ENCODE results near the gene MVB12A.

The MVB12A gene

DNA sequence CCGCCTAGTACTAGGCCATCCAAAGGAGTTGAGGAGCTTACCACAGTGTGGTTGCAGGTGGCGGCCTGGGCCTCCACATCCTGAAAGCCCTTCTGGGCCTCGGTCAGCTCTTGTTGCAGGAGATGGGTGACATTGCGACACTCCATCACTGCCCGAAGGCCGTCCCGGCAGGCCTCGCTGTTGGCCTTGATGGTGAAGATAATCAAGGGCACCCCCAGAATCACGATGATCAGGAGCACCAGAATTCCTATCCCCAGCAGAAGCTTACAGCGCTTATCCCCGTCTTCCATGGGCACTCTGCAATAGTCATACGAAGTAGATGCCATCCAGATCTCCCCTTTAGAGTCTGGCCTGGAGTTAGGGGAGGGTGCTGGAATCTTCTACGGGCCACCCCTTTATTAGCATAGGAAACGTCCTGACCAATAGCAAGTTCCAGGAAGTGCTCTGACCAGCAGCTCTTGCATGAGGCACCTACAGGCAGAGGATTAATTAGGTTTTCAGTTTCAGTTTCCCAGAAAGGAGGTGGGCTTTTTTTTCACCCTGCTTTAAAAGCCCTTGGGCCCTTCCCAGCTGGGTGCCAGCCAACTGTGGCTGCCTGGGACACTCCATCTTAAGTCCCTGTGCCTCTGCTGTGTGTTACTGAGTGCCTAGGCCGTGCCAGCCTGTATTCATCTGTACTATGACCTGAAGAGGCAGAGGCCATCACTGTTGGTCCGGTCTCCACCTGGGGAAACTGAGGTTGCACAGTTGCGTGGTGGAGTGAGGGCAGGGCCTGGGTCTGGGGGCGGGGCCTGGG, 14.4 kb upstream of the MVB12A start, which contains the start of gene BST2:
TSS of gene BST2 (minus strand) at position 381 of the 796 bp plus-strand sequence. CDS start at position 326, 55 bp downstream.
- DNase-seq, result no peak

DNA sequence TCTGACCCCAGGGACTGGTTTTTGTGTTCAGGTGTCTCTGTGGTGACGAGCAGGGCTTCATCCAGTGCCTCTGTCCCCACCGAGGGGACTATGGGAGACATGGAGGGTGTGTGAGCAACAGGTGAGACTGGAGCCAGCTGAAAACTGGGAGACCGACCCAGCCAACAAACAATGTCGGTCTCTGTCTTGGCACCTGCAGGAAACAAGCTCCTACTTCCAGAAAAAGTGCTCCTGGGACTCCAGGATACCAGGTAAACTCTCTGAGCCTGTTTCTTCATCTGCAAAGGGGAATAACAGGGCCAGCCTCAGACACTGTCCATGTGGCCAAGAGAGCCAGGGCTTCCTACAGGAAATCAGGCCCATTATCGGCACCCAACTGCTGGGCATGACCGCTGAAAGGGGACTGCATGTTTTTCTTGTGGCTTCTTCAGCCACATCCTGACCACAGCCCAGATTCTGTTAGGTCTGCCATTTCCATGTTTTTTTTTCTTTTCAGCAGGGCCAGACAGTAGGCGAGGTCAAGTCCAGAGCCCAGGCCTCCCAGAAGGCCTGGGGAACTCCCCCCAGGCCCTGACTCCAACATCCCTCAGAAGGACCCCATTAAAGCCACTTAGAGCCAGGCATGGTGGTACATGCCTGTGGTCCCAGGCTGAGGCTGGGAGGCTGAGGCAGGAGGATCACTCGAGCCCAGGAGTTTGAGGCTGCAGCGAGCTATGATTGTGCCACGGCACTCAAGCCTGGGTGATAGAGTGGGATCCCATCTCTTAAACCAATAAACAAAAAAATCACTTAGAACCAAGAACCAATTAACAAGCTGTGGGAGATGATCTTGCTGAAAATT, 13.6 kb upstream of the MVB12A start:
- DNase-seq, result no peak

DNA sequence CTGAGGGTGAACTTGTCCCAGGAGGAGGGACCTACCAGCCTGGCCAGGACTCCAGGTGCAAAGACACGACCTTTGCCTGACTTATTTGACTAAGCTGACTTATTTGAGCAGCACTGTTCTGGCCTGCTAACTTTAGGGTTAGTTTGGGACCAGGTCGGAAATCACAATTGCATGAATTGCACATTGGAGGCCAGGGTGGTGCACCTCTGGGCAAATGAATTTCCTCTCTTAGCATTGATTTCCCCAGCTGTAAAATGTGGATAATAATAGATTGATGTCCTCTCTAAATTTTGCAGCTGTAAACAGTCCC, 13.0 kb upstream of the MVB12A start:
- DNase-seq, result no peak

DNA sequence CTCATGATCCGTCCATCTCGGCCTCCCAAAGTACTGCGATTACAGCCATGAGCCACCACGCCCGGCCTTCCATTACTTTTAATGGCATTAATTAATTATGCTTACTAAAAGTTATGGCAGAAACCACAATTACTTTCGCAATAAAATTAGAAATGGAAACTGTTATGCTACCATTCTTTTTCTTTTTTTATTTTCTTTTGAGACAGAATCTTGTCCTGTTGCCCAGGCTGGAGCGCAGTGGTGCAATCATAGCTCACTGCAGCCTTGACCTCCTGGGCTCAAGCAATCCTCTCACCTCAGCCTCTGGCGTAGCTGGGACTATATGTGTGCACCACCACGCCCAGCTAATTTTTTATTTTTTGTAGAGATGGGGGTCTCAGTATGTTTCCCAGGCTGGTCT, 9.9 kb upstream of the MVB12A start:
- DNase-seq, result no peak

DNA sequence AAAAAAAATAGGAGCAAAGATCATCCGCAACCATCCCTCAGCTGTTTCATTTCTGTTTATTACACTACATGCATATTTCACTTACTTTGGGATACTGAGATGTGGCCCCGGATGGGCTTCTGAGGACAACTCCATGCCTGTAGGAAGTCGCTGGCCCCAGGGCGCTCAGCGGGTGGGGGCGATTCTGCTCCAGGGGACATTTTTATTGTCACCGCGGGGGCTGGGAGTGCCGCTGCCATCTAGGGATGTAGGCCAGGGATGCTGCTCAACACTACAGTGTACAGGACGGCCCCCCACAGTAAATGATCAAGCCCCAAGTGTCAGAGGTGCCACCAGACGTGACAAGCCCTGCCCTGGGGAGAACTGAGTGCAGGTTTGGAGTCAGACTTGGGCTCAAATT, 8.0 kb upstream of the MVB12A start:
- no peak for DNase-seq

DNA sequence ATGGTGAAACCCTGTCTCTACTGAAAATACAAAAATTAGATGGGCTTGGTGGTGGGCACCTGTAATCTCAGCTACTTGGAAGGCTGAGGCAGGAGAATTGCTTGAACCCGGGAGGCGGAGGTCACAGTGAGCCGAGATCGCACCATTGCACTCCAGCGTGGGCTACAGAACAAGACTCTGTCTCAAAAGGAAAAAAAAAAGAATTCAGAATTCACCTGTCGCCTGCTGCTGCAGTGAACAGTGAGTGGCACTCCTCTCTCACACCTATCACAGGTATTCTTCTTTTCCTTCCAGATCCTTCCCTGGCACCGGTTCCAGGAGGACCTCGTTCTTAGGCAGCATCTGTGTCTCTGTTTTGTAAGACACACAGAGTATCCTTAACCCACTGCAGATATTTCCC, 5.8 kb upstream of the MVB12A start:
- no peak for DNase-seq

DNA sequence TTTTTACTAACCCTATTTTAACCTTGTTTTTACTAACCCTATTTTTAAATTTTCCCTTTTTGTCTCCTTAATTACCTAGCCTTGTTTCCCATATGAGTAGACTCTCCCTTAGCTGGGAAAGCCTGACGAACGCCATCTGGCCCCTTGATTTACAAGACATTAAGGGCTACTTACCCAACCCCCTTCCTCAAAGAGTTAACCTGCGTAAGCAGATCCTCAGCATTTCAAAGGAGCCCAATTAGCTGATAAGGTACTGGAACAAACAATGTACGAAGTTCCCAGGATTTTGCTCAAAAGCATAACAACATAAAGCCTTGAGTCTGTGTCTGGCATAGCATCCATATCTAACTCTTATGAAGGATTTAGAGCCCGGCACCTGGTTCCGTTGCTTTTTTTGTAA, 4.7 kb upstream of the MVB12A start:
- no peak for DNase-seq

DNA sequence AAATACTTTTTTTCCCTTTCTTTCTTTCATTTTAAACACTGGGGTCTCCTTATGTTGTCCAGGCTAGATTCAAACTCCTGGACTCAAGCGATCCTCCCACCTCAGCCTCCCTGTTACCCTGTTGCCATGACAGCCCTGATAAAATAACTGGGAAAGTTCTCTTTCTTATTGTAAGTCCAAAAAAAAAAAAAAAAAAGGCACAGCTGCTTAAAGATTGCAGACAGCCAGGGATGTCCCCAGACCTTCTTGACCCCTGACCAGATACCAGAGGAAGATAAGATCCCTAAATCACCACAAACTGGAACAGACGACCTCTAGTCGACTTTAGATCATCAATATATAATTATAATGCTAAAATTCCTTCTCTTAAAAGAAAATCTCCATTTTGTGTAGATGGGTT, 1.1 kb upstream of the MVB12A start:
- DNase-seq, result no peak

DNA sequence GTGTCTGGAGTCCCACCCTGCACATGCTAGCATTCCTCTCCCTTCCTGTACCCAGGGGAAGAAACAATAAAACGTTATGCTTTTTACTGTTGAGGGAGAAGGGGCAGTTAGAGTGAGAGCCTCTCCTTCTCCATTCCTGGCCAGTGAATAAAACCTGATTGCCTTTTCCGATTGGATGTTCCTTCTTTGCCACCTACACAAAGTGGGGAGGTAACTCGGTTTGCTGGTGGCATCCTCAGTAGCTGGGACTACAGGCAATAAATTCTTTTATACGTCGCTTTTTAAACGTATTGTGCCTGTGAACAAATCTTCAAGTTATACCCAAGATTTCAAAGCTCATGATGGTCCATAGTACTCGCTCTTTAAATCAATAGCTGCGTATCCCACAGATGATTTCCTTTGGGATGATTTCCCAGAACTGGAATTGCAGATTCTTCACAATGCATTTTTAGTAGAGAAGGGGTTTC, 660 bp upstream of the MVB12A start:
- no peak for DNase-seq

DNA sequence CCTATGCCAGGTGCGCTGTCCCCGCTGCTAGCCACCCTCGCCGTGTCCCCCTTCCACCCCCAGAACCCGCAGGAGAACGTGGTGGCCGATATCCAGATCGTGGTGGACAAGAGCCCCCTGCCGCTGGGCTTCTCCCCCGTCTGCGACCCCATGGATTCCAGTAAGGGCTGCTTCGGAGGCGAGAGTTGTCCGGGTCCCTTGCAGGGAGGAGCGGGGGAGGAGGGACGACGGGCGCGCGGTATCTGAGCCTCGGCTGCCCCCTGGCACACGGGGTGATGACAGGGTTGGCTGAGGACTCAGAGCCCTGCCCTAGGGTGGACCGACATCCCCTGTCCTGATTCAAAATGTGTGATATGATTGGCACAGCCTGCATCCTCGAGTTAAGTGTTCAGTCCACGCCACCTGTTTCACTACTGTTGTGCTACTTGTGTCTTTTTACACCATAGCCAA, 653 bp downstream of the MVB12A start:
- DNase-seq, result no peak

DNA sequence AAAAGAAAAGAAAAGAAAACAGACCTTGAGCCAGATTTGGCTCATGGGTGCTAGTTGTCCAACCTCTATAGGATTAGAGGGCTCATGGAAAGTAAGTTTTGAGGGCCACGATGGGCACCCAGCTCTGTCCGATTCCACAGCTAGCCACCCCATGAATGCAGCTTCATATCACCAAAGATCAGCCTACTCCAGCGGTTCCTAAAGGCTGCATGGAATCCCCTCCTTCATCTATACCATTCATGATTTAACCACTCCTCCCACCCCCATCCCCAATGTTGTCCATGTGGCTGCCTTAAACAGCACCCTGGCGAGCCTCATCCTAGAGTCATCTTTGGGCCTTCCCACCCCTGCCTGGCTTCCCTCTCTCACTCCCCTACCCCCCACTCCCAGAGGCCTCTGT, 2.1 kb downstream of the MVB12A start:
- DNase-seq, result no peak

DNA sequence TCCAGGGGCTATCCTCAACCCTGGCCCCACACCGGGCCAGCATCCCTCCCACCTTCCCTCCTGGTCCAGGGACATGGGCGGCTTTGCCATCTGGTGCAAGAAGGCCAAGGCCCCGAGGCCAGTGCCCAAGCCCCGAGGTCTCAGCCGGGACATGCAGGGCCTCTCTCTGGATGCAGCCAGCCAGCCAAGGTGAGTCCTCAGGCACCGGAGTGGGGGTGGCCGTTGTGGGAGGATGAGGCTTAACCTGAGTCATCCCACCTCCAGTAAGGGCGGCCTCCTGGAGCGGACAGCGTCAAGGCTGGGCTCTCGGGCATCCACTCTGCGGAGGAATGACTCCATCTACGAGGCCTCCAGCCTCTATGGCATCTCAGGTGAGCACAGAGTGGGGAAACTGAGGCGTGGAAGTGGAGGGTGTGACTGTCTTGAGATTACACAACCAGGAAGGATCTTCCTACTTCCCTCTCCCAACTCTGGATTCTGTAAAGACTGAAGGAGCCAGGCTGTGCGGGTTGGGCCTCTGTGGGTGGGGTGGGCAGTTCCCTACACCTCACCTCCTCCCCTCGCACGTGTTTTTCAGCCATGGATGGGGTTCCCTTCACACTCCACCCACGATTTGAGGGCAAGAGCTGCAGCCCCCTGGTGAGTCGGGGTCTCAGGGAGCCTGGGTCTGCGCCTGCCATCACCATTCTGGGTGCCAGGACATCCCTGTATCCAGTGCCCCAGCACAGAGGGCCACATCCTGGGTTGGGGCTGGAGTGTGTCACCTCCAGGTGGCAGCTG, 3.8 kb downstream of the MVB12A start:
- no peak for DNase-seq

DNA sequence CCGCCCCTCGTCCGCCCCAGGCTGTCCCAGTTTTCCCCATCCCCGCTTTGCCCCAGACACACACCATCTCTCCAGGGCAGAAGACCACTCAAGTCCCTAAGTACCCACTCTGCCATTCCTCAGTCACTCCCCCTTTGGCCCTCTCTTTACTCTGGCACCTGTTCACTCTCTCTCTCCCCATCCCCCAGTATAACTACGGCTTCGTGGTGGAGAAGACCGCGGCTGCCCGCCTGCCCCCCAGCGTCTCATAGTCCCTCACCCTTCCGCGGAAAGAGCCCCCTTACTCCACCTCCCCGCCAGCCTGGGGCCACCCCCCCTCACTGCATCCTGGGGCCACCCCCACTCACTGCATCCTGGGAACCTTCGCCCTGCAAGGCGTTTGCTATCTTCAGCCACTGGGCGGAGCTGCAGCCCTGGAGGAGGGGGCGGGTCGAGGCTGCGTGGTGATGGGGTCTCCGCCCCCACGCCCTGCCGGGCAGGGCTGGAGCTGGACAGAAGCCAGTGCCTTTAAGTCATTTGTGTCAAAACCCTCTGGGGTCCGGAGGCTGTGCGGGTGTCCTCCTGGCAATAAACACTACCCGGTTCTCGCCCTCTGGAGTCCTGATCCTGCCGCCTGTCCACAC, 5.0 kb downstream of the MVB12A start:
- DNase-seq, result no peak

DNA sequence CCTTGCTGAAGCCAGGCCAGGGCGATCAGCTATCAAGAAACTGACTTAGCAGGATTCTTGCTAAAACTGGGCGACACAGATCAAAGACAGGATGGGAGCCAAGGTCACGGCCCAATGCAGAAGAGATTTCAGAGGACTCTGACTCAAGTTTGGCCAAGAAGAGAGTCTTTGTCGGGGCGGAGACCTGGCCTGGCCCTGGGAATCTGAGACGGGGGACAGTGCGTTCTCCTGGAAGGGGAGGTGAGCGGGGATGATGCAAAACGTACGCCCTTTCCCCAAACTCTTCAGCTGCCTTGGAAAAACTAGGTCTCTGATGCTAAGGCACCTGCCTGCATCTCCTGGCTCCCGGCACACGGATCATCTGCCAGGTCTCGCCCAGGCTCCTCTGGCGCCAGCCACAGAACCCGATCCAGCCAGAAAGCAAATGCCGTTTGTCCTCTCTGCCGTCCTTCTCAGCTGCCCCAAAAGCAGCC, 9.8 kb downstream of the MVB12A start:
- DNase-seq, result no peak

DNA sequence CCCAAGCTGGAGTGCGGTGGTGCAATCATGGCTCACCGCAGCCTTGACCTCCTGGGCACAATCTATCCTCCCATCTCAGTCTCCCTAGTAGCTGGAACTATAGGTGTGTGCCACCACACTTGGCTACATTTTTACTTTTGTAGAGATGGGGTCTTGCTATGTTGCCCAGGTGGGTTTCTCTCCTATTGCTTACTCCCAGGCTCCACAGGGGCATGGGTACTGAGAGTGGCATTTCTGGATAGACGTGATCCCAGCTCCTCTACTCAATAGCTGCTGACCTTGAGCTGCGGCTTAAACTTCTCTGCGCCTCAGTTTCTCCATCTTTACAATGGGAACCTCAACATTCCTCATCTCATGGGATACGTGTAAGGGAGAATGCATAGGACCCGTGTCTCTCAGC, 11.6 kb downstream of the MVB12A start:
- DNase-seq, result no peak

DNA sequence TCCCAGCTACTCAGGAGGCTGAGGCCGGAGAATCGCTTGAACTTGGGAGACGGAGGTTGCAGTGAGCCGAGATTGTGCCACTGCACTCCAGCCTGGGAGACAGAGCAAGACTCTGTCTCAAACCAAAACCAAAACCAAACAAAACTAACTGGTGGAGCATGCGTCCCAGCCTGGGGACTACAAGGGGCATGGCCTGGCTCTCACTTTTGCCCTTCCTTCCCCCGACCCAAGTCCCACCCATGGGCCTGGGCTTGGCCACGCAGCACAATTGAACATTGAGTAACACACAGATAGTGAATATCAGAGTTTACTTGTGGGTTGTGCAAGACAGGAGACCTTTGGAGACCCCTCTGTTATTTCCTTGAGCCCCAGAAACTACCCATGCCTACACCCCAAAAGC, 15.4 kb downstream of the MVB12A start:
- DNase-seq, result no peak

DNA sequence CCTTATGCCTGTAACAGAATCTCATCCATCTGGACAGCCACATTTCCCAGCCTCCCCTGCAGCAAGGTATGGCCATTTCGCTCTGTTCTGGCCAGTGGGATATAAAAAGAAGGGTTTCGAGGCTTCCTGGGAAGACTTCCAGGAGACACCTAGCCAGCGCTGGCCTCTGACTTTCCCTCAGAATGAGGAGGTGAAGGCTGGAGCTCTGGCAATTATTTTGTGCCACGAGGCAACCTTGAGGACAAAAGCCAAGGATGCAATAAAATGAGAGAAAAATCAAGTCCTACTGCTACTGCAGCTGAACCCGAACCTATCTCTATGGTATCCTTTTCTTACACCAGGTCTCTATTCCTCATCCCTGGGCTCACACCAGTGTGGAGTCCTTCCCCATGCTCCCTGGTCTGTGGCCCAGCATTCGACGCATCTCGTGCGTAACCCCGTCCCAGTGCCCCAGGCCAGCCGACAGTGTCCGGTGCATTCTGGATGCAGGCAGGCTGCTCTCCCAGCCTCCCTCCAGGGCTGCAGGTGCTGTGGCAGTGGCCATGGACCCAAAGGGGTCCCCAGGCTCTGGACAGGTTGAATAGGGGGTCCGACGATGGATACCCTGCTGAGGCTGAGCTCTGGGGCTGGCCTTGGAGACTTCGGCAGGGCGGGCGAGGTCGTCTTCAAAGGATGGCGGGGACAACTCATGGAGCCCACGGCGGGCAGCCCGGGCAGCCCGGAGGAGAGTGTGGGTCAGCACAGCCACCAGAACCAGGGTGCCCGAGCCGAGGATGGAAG, 16.4 kb downstream of the MVB12A start:
- DNase-seq, result no peak

DNA sequence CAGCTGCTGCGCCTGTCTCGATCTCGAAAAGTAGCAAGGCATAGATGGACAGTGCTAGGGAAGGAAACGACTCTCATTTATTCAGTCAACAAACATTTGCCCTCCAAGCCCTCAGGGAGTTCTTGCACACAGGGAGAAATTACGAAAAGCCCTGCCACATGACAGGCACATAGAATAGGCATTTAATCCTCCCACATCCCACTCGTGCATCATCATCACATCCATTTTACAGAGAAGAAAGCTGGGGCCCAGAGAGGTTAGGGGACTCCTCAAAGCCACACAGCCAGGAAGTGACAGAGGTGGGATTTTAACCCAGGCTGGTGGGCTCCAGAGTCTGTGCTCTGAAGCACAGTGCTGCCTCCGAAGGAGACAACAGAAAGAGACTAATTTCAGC, 17.0 kb downstream of the MVB12A start:
- no peak for DNase-seq

DNA sequence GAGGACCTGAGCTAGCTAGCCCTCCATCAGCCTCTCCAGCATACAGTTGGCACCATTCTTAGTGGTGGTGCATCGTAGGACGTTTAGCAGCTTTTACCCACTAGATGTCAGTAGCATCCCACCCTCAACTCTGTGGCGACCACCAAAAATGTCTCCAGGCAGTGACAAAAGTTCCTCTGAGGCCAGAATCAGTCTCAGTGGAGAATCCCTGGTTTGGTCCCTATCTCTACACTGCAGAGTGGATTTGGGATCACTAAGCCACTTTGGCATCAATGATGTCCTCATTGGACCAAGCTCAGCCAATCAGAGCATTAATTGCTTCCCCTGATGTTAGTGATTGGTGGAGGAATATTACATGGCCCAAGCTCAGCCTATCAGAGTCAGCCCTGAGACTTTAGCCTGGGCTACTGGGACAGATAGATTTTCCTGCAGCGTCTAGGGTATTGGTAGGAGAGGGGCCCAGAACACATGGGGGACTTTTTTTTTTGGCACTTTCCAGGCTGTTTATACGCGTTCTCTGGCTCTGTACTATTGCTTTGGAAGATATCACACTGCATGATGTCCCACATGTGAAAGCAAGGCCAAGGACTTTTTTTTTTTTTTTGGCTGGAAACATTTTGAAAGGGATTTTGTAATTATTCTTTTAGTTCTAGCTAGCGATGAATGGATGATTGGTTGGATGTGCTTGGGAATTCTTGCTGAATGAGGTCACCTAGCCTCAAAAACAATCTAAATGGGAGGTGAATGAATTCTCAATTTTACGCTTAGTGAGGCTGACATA, 21.6 kb downstream of the MVB12A start:
- DNase-seq, result no peak

DNA sequence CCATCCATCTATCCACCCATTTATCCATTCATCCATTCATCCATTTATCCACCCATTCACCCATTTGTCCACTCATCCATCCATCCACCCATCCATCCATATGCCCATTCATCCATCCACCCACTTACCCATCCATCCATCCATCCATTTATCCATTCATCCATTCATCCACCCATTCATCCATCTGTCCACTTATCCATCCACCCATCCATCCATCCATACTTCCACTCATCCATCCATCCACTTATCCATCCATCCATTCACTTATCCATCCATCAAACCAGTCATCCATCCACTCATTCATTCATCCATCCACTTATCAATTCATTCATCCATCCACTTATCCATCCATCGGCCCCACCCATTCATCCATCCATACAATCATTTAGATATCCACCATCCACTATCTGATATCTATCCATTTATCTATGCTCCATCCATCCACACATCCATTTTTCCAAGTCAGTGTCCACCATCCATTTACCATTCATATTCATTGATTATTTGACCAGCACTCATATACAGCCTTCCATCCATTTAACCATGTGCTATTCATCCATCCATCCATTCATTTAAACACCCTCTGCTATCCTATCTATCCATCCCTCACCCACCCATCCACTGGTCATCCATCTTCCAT, 25.8 kb downstream of the MVB12A start:
- no peak for DNase-seq

DNA sequence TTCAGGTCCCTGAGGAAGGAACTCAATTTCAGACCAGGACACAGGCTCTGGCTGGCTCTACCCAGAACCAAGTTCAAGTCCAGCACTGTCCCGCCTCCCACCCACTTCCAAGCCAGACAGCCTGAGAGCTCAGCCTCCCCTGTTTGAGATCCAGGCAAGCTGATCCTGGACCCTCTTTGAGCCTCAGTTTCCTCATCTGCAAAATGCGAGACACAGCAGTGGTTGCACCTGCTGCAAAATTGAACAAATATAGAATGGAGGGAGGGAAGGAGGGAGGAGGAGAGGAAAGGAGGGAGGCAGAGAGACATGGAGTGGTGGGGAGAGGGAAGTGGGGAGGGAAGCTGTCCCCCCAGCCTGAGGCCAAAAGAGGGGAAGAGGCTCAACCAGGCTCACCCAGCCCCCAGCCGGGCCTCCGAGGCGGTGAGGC, 27.9 kb downstream of the MVB12A start:
- no peak for DNase-seq
